Skeletal muscle cell (primary cell): ENCODE measurements around the gene SNCA.

Experiments used
- DNase-seq: peaks from one replicate; pipeline ENCODE4 v3.0.0-alpha.2; 2010; ENCODE audit warnings: low read depth
- H3K4me3 ChIP-seq: 2 replicates; pipeline ENCODE4 v1.5.1; 2011; ENCODE audit warnings: low read depth, mild to moderate bottlenecking, control low read depth, low read length, moderate library complexity

The SNCA gene

GRCh38 chr4:89836897-89837384 lies at the start of gene SNCA:
Gene SNCA, minus strand, starts transcription at chr4:89837161. Its CDS starts 1,494 bp downstream, at chr4:89835667.
- no peak for DNase-seq
- H3K4me3 ChIP-seq, result peak within 1 kb of the TSS; percentile 57

GRCh38 chr4:89879215-89879614 lies 42.3 kb upstream of the SNCA start:
- no peak overlapping the region for H3K4me3 ChIP-seq
- no peak for DNase-seq

- DNase-seq, result no peak
- no peak overlapping the region for H3K4me3 ChIP-seq
Observed at GRCh38 chr4:89878611-89879010, 41.6 kb upstream of the SNCA start.

GRCh38 chr4:89876548-89876947 lies 39.6 kb upstream of the SNCA start:
- H3K4me3 ChIP-seq, result no peak overlapping the region
- no peak for DNase-seq

GRCh38 chr4:89871211-89871610 lies 34.2 kb upstream of the SNCA start:
- no peak for DNase-seq
- H3K4me3 ChIP-seq, result no peak overlapping the region

GRCh38 chr4:89868999-89869589 lies 32.1 kb upstream of the SNCA start:
- no peak for DNase-seq
- no peak overlapping the region for H3K4me3 ChIP-seq

- no peak for DNase-seq
- no peak overlapping the region for H3K4me3 ChIP-seq
Observed at GRCh38 chr4:89868276-89868675, 31.3 kb upstream of the SNCA start.

- DNase-seq, result no peak
- no peak overlapping the region for H3K4me3 ChIP-seq
Observed at GRCh38 chr4:89863533-89863932, 26.6 kb upstream of the SNCA start.

GRCh38 chr4:89860971-89861370 lies 24.0 kb upstream of the SNCA start:
- DNase-seq, result no peak
- H3K4me3 ChIP-seq, result no peak overlapping the region

- H3K4me3 ChIP-seq, result no peak overlapping the region
- DNase-seq, result no peak
Observed at GRCh38 chr4:89855236-89855635, 18.3 kb upstream of the SNCA start.

GRCh38 chr4:89847571-89848325 lies 10.8 kb upstream of the SNCA start:
- H3K4me3 ChIP-seq, result no peak overlapping the region
- no peak for DNase-seq

- no peak for DNase-seq
- H3K4me3 ChIP-seq, result no peak overlapping the region
Observed at GRCh38 chr4:89839558-89839957, 2.6 kb upstream of the SNCA start.

GRCh38 chr4:89837993-89838390 lies 1.0 kb upstream of the SNCA start:
- peak overlapping the region; percentile 57 for H3K4me3 ChIP-seq
- DNase-seq, result no peak

GRCh38 chr4:89837385-89837992 lies 528 bp upstream of the SNCA start:
- peak overlapping the region; percentile 57 for H3K4me3 ChIP-seq
- no peak for DNase-seq

- H3K4me3 ChIP-seq, result peak overlapping the region; percentile 57
- no peak for DNase-seq
Observed at GRCh38 chr4:89836031-89836745, 773 bp downstream of the SNCA start.

GRCh38 chr4:89835413-89835812 lies 1.5 kb downstream of the SNCA start:
- DNase-seq, result no peak
- H3K4me3 ChIP-seq, result no peak overlapping the region

- no peak for DNase-seq
- H3K4me3 ChIP-seq, result no peak overlapping the region
Observed at GRCh38 chr4:89834486-89835209, 2.3 kb downstream of the SNCA start.

- no peak for DNase-seq
- no peak overlapping the region for H3K4me3 ChIP-seq
Observed at GRCh38 chr4:89829470-89830138, 7.4 kb downstream of the SNCA start.

GRCh38 chr4:89823416-89823815 lies 13.5 kb downstream of the SNCA start:
- DNase-seq, result no peak
- H3K4me3 ChIP-seq, result no peak overlapping the region
